ENCODE results near the gene KYAT1. TPM values are rescaled to one million over a fixed set of nuclear protein-coding genes. Genes with fewer than 3 reads are reported as not detected.

Gene KYAT1
- total and polyA plus RNA-seq, 10 donors: 4.7 to 19.9 (median 6.6) TPM

GRCh38 chr9:128810873-128811272 is 70.9 kb downstream of the KYAT1 start:
- TF ChIP-seq CTCF (IDR thresholded peaks at IDR 0.05 in 8 of 11, conservative IDR thresholded peaks at IDR 0.05 in 3 of 11) (no peak), POLR2A (IDR thresholded peaks at IDR 0.05) (no peak), POLR2AphosphoS5 (IDR thresholded peaks at IDR 0.05) (no peak)
- 72 to 91% (median 84%) methylated on average over 5 of the region's 5 CpGs for WGBS, 5 donors
- intact Hi-C loops (cut with DNase I; ENCODE audit: low total_unique reads): no loop called here

DNA sequence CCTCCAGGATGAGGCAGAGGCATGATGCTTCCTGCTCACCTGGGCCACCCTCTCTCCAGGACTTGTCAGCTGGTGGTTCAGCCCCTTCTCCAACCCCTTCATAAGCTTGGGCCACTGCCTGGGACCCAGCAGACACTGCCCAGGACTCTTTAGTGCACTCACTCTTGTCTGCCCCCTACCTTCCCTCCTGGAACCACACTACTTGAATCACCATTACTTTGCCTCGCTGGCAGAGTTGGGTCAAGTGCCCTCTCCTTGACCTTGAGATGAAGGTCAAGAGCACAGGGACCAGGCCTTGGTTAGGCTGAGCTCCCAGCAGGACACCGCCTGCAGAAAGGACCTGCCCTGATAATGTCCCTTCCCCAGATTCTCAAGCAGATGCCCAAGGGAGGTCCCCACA is 71.9 kb downstream of the KYAT1 start:
- WGBS, 5 donors: 51 to 77% (median 64%) methylated on average over 2 of the region's 2 CpGs
- no peaks in the 10 kb centered on the region for H3K9me3 ChIP-seq
- intact Hi-C loops (cut with DNase I; ENCODE audit: low total_unique reads): no loop called here
- H3K27me3 ChIP-seq (replicated peaks in 1 of 7): no peaks in the 10 kb centered on the region
- peaks cover 0 to 55% (median 42%) of the 10 kb centered on the region in 6 donors for H3K36me3 ChIP-seq
- H3K27ac ChIP-seq: no peak overlapping the region
- TF ChIP-seq POLR2A (IDR thresholded peaks at IDR 0.05): no peak
- no peak for TF ChIP-seq CTCF (IDR thresholded peaks at IDR 0.05 in 8 of 11, conservative IDR thresholded peaks at IDR 0.05 in 3 of 11)
- TF ChIP-seq POLR2AphosphoS5 (IDR thresholded peaks at IDR 0.05): no peak
- H3K4me1 ChIP-seq: no peaks in the 10 kb centered on the region
- no peak for DNase-seq
- H3K4me3 ChIP-seq: no peak overlapping the region

More at GRCh38 chr9:128810873-128811272, 70.9 kb downstream of the KYAT1 start:
- H3K4me1 ChIP-seq: no peaks in the 10 kb centered on the region
- no peaks in the 10 kb centered on the region for H3K9me3 ChIP-seq
- no peak overlapping the region for H3K4me3 ChIP-seq
- no peaks in the 10 kb centered on the region for H3K27me3 ChIP-seq (replicated peaks in 1 of 7)
- peaks cover 0 to 45% (median 33%) of the 10 kb centered on the region in 6 donors for H3K36me3 ChIP-seq
- H3K27ac ChIP-seq: no peak overlapping the region
- no peak for DNase-seq

DNA sequence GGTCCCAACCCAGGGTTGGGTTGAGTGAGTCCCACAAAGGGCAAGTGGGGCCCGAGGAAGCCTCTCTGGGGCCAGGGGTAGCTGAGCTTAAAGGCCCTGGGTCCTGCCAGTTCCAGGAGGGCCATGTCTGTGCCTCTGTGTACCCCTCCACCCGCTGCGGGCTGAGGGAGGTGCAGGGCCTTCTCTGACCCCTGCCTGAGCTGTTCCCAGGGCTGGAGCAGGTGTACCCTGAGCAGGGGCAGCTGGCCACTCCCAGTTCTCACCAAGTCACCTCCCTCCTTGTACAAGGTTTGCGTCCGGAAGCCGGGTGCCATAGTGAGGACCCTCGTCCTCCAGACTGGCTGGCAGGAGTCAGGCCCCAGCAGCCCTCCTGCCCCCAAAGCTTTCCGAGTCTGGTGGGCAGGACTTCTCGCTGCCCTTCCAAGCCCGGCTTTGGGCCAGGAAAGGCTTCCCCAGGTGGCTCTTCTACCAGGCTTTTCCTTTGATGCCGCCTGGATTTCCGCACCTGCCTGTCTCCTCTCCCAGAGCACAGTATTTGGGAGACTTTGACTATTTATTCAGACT is 72.6 kb downstream of the KYAT1 start:
- Histone ChIP-seq H3K4me3 (no peak overlapping the region), H3K4me1 (no peaks in the 10 kb centered on the region), H3K36me3 (peaks cover 0 to 62% (median 49%) of the 10 kb centered on the region in 6 donors), H3K27ac (no peak overlapping the region), H3K27me3 (replicated peaks in 1 of 7) (no peaks in the 10 kb centered on the region), H3K9me3 (no peaks in the 10 kb centered on the region)
- DNase-seq: no peak
- TF ChIP-seq POLR2AphosphoS5 (IDR thresholded peaks at IDR 0.05) (peak in 1 of 3 donors; percentile 32), POLR2A (IDR thresholded peaks at IDR 0.05) (no peak)
- WGBS, 5 donors: 90 to 97% (median 95%) methylated on average over 6 to 12 of the region's 12 CpGs
- intact Hi-C loops (cut with DNase I; ENCODE audit: low total_unique reads): no loop called here

DNA sequence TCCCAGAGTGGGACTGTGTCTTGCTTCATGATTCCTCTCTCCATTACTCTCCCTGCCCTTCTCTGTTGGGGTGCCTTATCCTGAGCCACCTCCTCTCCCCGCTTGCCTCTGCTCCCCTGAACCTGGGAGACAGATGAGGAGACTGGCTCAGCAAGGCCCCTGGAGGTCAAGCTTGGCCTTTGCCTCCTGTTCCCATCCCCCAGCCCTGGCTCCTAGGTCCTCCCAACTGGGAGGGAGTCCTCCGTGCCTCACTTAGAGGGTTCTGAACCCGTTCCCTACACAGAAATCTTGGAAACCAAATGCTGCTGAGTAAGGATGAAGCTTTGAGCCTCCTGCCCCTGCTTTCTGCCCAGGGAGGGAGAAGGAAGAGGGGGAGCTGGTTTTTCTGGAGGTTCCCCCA is 73.2 kb downstream of the KYAT1 start:
- intact Hi-C loops (cut with DNase I; ENCODE audit: low total_unique reads): no loop called here
- Histone ChIP-seq H3K36me3 (peaks cover 0 to 68% (median 55%) of the 10 kb centered on the region in 6 donors), H3K27ac (no peak overlapping the region), H3K27me3 (replicated peaks in 1 of 7) (no peaks in the 10 kb centered on the region), H3K9me3 (no peaks in the 10 kb centered on the region), H3K4me3 (no peak overlapping the region), H3K4me1 (no peaks in the 10 kb centered on the region)
- TF ChIP-seq POLR2A (IDR thresholded peaks at IDR 0.05) (no peak), CTCF (IDR thresholded peaks at IDR 0.05 in 8 of 11, conservative IDR thresholded peaks at IDR 0.05 in 3 of 11) (no peak), POLR2AphosphoS5 (IDR thresholded peaks at IDR 0.05) (no peak)
- no peak for DNase-seq
- 90 to 100% (median 96%) methylated on average over 3 of the region's 3 CpGs for WGBS, 5 donors

Measured in spleen (tissue), 11 donors.